Liver (tissue), 9 donors: ENCODE data around the gene PLXND1. TPM values are rescaled to one million over a fixed set of nuclear protein-coding genes. Genes with fewer than 3 reads are reported as not detected.
"Not testable (repeated sequence)": the region's sequence is repeated elsewhere in the genome, so short reads cannot be mapped to it uniquely, and the experiment has no call there.

Source experiments
- DNase-seq: peaks from one replicate; pipeline ENCODE4 v3.0.0-alpha.2; 2017; ENCODE audit warnings: low spot score
- H3K27ac ChIP-seq, 2 donors: one replicate each; pipeline ENCODE4 v1.7.0; 2013; ENCODE audit warnings: inconsistent platforms in 2 of 2, low read length in 2 of 2, control low read depth in 1 of 2, low read depth in 1 of 2, mild to moderate bottlenecking in 1 of 2
- H3K27me3 ChIP-seq, 4 donors: one replicate each; pipeline versions ENCODE4 v1.6.1 to v1.7.0; 2013; ENCODE audit warnings: low read length in 3 of 4, inconsistent platforms in 1 of 4, mild to moderate bottlenecking in 1 of 4, moderate library complexity in 1 of 4; ENCODE audit not compliant: control insufficient read depth in 4 of 4, insufficient read depth in 4 of 4
- H3K36me3 ChIP-seq, 4 donors: one replicate each; pipeline versions ENCODE4 v1.6.1 to v1.7.0; 2013; ENCODE audit warnings: low read length in 3 of 4, mild to moderate bottlenecking in 3 of 4, low read depth in 1 of 4, moderate library complexity in 1 of 4; ENCODE audit not compliant: control insufficient read depth in 4 of 4, insufficient read depth in 3 of 4
- H3K4me1 ChIP-seq, 4 donors: one replicate each; pipeline versions ENCODE4 v1.6.1 to v1.7.0; 2013; ENCODE audit warnings: low read length in 3 of 4, mild to moderate bottlenecking in 3 of 4, moderate library complexity in 1 of 4; ENCODE audit not compliant: control insufficient read depth in 4 of 4, insufficient read depth in 4 of 4
- H3K4me3 ChIP-seq, 3 donors: one replicate each; pipeline versions ENCODE4 v1.6.1 to v1.7.0; 2013; ENCODE audit warnings: low read length in 3 of 3, control low read depth in 1 of 3, low read depth in 1 of 3, mild to moderate bottlenecking in 1 of 3
- H3K9ac ChIP-seq, 2 donors: one replicate each; pipeline ENCODE4 v1.7.0; 2013; ENCODE audit warnings: low read length in 2 of 2, mild to moderate bottlenecking in 2 of 2, moderate library complexity in 2 of 2, control low read depth in 1 of 2, low read depth in 1 of 2
- H3K9me3 ChIP-seq, 4 donors: one replicate each; pipeline versions ENCODE4 v1.6.1 to v1.7.0; 2013; ENCODE audit warnings: low read length in 3 of 4; ENCODE audit not compliant: control insufficient read depth in 4 of 4
- EGR1 ChIP-seq, 2 donors: IDR thresholded peaks; 2 replicates each; pipeline ENCODE4 v1.6.1; 2016 to 2018; ENCODE audit warnings: antibody characterized with exemption in 2 of 2, low read depth in 2 of 2
- FOXA1 ChIP-seq: IDR thresholded peaks from 2 replicates; pipeline ENCODE4 v1.6.1; 2016; ENCODE audit warnings: antibody characterized with exemption
- FOXA2 ChIP-seq: IDR thresholded peaks from 2 replicates; pipeline ENCODE4 v1.6.1; 2016; ENCODE audit warnings: antibody characterized with exemption
- GABPA ChIP-seq, 2 donors: IDR thresholded peaks in 1 of 2; conservative IDR thresholded peaks in 1 of 2; 2 replicates each; pipeline ENCODE4 v1.6.1; 2016; ENCODE audit warnings: antibody characterized with exemption in 2 of 2, mild to moderate bottlenecking in 1 of 2, moderate library complexity in 1 of 2
- HNF4G ChIP-seq: IDR thresholded peaks from 2 replicates; pipeline ENCODE4 v1.6.1; 2016; ENCODE audit warnings: antibody characterized with exemption
- JUND ChIP-seq, 2 donors: IDR thresholded peaks; 2 replicates each; pipeline ENCODE4 v1.6.1; 2016; ENCODE audit warnings: antibody characterized with exemption in 2 of 2
- MAX ChIP-seq: IDR thresholded peaks from 2 replicates; pipeline ENCODE4 v1.6.1; 2016; ENCODE audit warnings: antibody characterized with exemption
- NR2F2 ChIP-seq: IDR thresholded peaks from 2 replicates; pipeline ENCODE4 v1.6.1; 2016; ENCODE audit warnings: antibody characterized with exemption
- RAD21 ChIP-seq, 2 donors: IDR thresholded peaks; 2 replicates each; pipeline ENCODE4 v1.6.1; 2016; ENCODE audit warnings: antibody characterized with exemption in 2 of 2, mild to moderate bottlenecking in 2 of 2
- RXRA ChIP-seq, 2 donors: IDR thresholded peaks; 2 replicates each; pipeline ENCODE4 v1.6.1; 2017 to 2018; ENCODE audit warnings: antibody characterized with exemption in 2 of 2, mild to moderate bottlenecking in 1 of 2
- SP1 ChIP-seq: IDR thresholded peaks from 2 replicates; pipeline ENCODE4 v1.6.1; 2018; ENCODE audit warnings: antibody characterized with exemption, mild to moderate bottlenecking
- TAF1 ChIP-seq: conservative IDR thresholded peaks from 2 replicates; pipeline ENCODE4 v1.6.1; 2016; ENCODE audit warnings: antibody characterized with exemption, mild to moderate bottlenecking
- WGBS: extraction: QIAGEN DNeasy Blood & Tissue Kit; methylation state at CpG from one replicate; pipeline ENCODE4 v1.1.7; 2013; 5-methylcytosine and 5-hydroxymethylcytosine counted together
- polyA plus RNA-seq, 2 donors: library from polyadenylated mRNA; stranded (reverse) in 1 of 2; unstranded in 1 of 2; fragments of 200-250 nt in 1 of 2; fragments of >200 nt in 1 of 2; fragmentation: Nextera tagmentation in 1 of 2; extraction: Ambion mirVana in 1 of 2; gene quantifications; one replicate each; pipeline versions ENCODE4 v1.2.1 to v1.2.3, GENCODE V29; 2013 to 2015
- total RNA-seq, 2 donors: library from RNA; depleted of rRNA; stranded (reverse); fragments of >200 nt; gene quantifications; one replicate each; pipeline ENCODE4 v1.2.3, GENCODE V29; 2014
- TF ChIP-seq, protein P1 (sequence below): IDR thresholded peaks from 2 replicates; pipeline ENCODE4 v1.6.1; 2016; ENCODE audit warnings: antibody characterized with exemption
- TF ChIP-seq, protein P2 (sequence below): IDR thresholded peaks from 2 replicates; pipeline ENCODE4 v1.6.1; 2016; ENCODE audit warnings: antibody characterized with exemption
- donor health status: healthy.
- donor health status: healthy.
- donor health status: healthy.
- donor health status: healthy.
- donor health status: healthy.

PLXND1 gene
- total and polyA plus RNA-seq, 4 donors, result 10.4 to 50.2 (median 32.8) TPM

GRCh38 chr3:129547241-129547640 is 59.2 kb downstream of the PLXND1 start (continued):
- no peak for TF ChIP-seq MAX

DNA sequence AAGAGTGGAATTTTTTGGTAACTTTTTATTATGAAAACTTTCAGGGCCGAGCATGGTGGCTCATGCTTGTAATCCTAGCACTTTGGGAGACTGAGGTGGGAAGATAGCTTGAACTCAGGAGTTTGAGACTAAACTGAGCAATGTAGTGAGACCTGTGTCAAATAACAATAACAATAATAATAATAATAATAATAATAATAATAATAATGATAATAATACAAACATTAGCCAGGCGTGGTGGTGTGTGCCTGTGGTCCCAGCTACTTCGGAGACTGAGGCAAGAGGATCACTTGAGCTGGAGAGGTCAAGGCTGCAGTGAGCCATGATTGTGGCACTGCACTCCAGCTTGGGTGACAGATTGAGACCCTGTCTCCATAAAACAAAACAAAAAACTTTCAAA is 60.5 kb downstream of the PLXND1 start:
- not testable (repeated sequence) for H3K9me3 ChIP-seq, H3K36me3 ChIP-seq, H3K9ac ChIP-seq, H3K4me3 ChIP-seq, DNase-seq, H3K27ac ChIP-seq, H3K4me1 ChIP-seq, H3K27me3 ChIP-seq
- 90% methylated on average over 3 of the region's 3 CpGs for WGBS

GRCh38 chr3:129543999-129544398 is 62.5 kb downstream of the PLXND1 start:
- Histone ChIP-seq H3K27ac (no peak overlapping the region), H3K36me3 (no peaks in the 10 kb centered on the region), H3K9me3 (no peaks in the 10 kb centered on the region), H3K4me3 (no peak overlapping the region), H3K9ac (no peak overlapping the region), H3K4me1 (no peaks in the 10 kb centered on the region), H3K27me3 (no peaks in the 10 kb centered on the region)
- TF ChIP-seq JUND (IDR thresholded peaks at IDR 0.05), result no peak
- no peak for TF ChIP-seq HNF4G
- TF ChIP-seq TAF1, result no peak
- no peak for TF ChIP-seq FOXA2
- TF ChIP-seq SP1, result no peak
- no peak for TF ChIP-seq EGR1 (IDR thresholded peaks at IDR 0.05; ENCODE audit: low read depth in 2 of 2)
- TF ChIP-seq FOXA1, result no peak
- DNase-seq, result no peak
- WGBS, result 82% methylated on average over 9 of the region's 9 CpGs

GRCh38 chr3:129543156-129543790 is 63.2 kb downstream of the PLXND1 start, which contains the start of gene H1-8:
Gene H1-8, plus strand, starts transcription at chr3:129543175. Its CDS starts 44 bp downstream, at chr3:129543219.
- no peak for DNase-seq
- 89% methylated on average over 16 of the region's 16 CpGs for WGBS
- Histone ChIP-seq H3K36me3 (no peaks in the 10 kb centered on the region), H3K9ac (no peak within 1 kb of the TSS), H3K4me3 (no peak within 1 kb of the TSS), H3K9me3 (no peaks in the 10 kb centered on the region), H3K27me3 (no peaks in the 10 kb centered on the region), H3K4me1 (no peaks in the 10 kb centered on the region), H3K27ac (no peak within 1 kb of the TSS)
- TF ChIP-seq FOXA2, result no peak

DNA sequence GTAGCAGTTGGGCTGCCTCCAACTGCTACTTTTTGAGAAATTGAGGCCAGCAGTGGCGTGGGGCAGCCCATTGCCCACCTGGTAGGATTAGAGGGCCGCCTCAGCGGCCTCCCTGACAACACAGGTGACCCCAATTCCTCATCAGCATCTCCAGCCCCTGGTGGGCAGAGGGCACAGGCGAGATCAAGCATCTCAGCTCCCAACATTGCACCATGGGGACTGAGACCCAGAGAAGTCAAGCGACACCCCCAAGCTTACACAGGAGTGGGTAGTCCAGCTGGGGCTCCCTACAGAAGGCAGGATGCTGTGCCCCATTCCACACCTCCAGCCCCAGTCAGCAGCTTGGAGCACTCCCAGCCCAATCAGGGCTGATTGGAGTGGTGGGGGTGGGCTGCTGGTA is 63.7 kb downstream of the PLXND1 start:
- 94% methylated on average over 5 of the region's 5 CpGs for WGBS
- no peak for DNase-seq

More for the DNA sequence above, 63.7 kb downstream of the PLXND1 start:
- no peak overlapping the region for H3K9ac ChIP-seq
- H3K27me3 ChIP-seq, result no peaks in the 10 kb centered on the region
- no peak overlapping the region for H3K4me3 ChIP-seq
- no peak overlapping the region for H3K27ac ChIP-seq
- no peaks in the 10 kb centered on the region for H3K36me3 ChIP-seq
- no peaks in the 10 kb centered on the region for H3K4me1 ChIP-seq
- no peaks in the 10 kb centered on the region for H3K9me3 ChIP-seq
- TF ChIP-seq GABPA (IDR thresholded peaks at IDR 0.05 in 1 of 2, conservative IDR thresholded peaks at IDR 0.05 in 1 of 2), result no peak
- TF ChIP-seq SP1, result no peak
- no peak for TF ChIP-seq FOXA1
- TF ChIP-seq EGR1 (IDR thresholded peaks at IDR 0.05; ENCODE audit: low read depth in 2 of 2), result no peak
- TF ChIP-seq RAD21 (IDR thresholded peaks at IDR 0.05), result no peak
- TF ChIP-seq, protein P1, sequence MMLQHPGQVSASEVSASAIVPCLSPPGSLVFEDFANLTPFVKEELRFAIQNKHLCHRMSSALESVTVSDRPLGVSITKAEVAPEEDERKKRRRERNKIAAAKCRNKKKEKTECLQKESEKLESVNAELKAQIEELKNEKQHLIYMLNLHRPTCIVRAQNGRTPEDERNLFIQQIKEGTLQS, result no peak
- TF ChIP-seq, protein P2, sequence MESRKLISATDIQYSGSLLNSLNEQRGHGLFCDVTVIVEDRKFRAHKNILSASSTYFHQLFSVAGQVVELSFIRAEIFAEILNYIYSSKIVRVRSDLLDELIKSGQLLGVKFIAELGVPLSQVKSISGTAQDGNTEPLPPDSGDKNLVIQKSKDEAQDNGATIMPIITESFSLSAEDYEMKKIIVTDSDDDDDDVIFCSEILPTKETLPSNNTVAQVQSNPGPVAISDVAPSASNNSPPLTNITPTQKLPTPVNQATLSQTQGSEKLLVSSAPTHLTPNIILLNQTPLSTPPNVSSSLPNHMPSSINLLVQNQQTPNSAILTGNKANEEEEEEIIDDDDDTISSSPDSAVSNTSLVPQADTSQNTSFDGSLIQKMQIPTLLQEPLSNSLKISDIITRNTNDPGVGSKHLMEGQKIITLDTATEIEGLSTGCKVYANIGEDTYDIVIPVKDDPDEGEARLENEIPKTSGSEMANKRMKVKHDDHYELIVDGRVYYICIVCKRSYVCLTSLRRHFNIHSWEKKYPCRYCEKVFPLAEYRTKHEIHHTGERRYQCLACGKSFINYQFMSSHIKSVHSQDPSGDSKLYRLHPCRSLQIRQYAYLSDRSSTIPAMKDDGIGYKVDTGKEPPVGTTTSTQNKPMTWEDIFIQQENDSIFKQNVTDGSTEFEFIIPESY, result no peak
- no peak for TF ChIP-seq HNF4G
- TF ChIP-seq FOXA2, result no peak
- no peak for TF ChIP-seq NR2F2
- TF ChIP-seq RXRA (IDR thresholded peaks at IDR 0.05), result no peak
- TF ChIP-seq TAF1, result no peak
- no peak for TF ChIP-seq MAX
